Endodermal cell (in vitro differentiated cells): ENCODE measurements around the gene LRRC1. TPM values are rescaled to one million over a fixed set of nuclear protein-coding genes. Genes with fewer than 3 reads are reported as not detected.

Experiments
- DNase-seq: peaks from one replicate; pipeline ENCODE4 v3.0.0-alpha.2; 2017
- H3K27ac ChIP-seq: 2 replicates; pipeline ENCODE4 v1.5.1; 2013; ENCODE audit warnings: mild to moderate bottlenecking, low read depth, low read length, moderate library complexity
- H3K27me3 ChIP-seq: 2 replicates; pipeline ENCODE4 v1.6.1; 2013; ENCODE audit warnings: mild to moderate bottlenecking, low read length, moderate library complexity; ENCODE audit not compliant: insufficient read depth, control insufficient read depth, poor library complexity, severe bottlenecking
- H3K36me3 ChIP-seq: 2 replicates; pipeline ENCODE4 v1.7.0; 2013; ENCODE audit warnings: mild to moderate bottlenecking, low read length, moderate library complexity; ENCODE audit not compliant: control insufficient read depth, insufficient read depth
- H3K4me1 ChIP-seq: one replicate; pipeline ENCODE4 v1.7.0; 2013; ENCODE audit warnings: low read length; ENCODE audit not compliant: control insufficient read depth, insufficient read depth
- H3K4me3 ChIP-seq: 2 replicates; pipeline ENCODE4 v1.5.1; 2013; ENCODE audit warnings: mild to moderate bottlenecking, low read length, moderate library complexity
- H3K9ac ChIP-seq: 2 replicates; pipeline ENCODE4 v1.6.1; 2013; ENCODE audit warnings: mild to moderate bottlenecking, low read length, moderate library complexity; ENCODE audit not compliant: poor library complexity, severe bottlenecking; ENCODE audit errors: extremely low read depth
- H3K9me3 ChIP-seq: 2 replicates; pipeline ENCODE4 v1.6.1; 2013; ENCODE audit warnings: mild to moderate bottlenecking, low read length, moderate library complexity; ENCODE audit not compliant: control insufficient read depth
- H3K27ac Mint-ChIP-seq: 2 replicates; pipeline ENCODE4 v1.8.0; 2020; ENCODE audit warnings: mixed read lengths
- H3K27me3 Mint-ChIP-seq: 2 replicates; pipeline ENCODE4 v1.8.0; 2021; ENCODE audit warnings: mild to moderate bottlenecking, mixed read lengths; ENCODE audit not compliant: insufficient read depth
- H3K36me3 Mint-ChIP-seq: 2 replicates; pipeline ENCODE4 v1.8.0; 2020; ENCODE audit warnings: low read depth, mixed read lengths
- H3K4me1 Mint-ChIP-seq: 2 replicates; pipeline ENCODE4 v1.8.0; 2020; ENCODE audit warnings: mixed read lengths
- H3K4me3 Mint-ChIP-seq: 2 replicates; pipeline ENCODE4 v1.8.0; 2020; ENCODE audit warnings: mild to moderate bottlenecking, moderate library complexity, mixed read lengths
- H3K9me3 Mint-ChIP-seq: 2 replicates; pipeline ENCODE4 v1.8.0; 2020; ENCODE audit warnings: mild to moderate bottlenecking, mixed read lengths
- CTCF ChIP-seq: fragments of 200-600 bp; sonication (generic); conservative IDR thresholded peaks from 2 replicates; pipeline ENCODE4 v1.5.0; 2021; ENCODE audit warnings: antibody characterized with exemption, mild to moderate bottlenecking
- WGBS, 2 experiments: methylation state at CpG; one replicate each; pipeline versions ENCODE4 v1.1.5 to v1.1.7; 2013; ENCODE audit warnings: missing lambda C conversion rate in 2 of 2, mixed read lengths in 1 of 2; ENCODE audit not compliant: insufficient coverage in 1 of 2, insufficient read length in 1 of 2; 5-methylcytosine and 5-hydroxymethylcytosine counted together
- total RNA-seq, 2 donors: library from RNA; stranded (reverse); fragmentation: NEBNext Ultra II Directional in 1 of 2; extraction: Animal tissue kit (Norgen Biotek cat#: 25700) in 1 of 2; gene quantifications; 2 replicates in 1 of 2; 3 replicates in 1 of 2; pipeline ENCODE4 v1.2.1, GENCODE V29; 2021

LRRC1 gene
- total RNA-seq, 2 donors from 2014 or later = 14.1 to 15.3 TPM

DNA sequence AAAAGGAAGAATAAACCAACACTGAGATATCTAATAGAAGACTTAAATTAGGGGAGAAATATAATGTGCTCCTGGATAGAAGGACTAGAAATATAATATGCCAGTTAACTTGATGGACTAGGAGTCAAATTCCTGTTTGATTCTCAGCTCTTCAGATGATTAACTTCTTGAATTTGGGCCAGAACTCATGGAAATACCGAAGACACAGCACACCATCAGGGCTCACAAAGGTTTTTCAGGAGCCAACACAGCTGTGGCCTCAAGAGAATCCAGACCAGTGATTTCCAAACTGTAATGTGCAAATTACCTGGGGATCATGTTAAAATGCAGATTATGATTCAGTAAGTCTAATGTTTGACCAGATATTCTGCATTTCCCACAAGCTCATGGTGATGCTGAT lies 33.8 kb upstream of the LRRC1 start:
- no peak overlapping the region for H3K27ac ChIP-seq
- H3K4me3 ChIP-seq = no peak overlapping the region
- Mint-ChIP-seq H3K27ac (no peak overlapping the region), H3K27me3 (no peaks in the 10 kb centered on the region), H3K36me3 (no peaks in the 10 kb centered on the region), H3K4me3 (no peak overlapping the region), H3K9me3 (no peaks in the 10 kb centered on the region), H3K4me1 (no peaks in the 10 kb centered on the region)
- WGBS, 2 experiments = 96 to 100% methylated on average over 1 of the region's 1 CpG
- H3K9ac ChIP-seq = no peak overlapping the region
- H3K36me3 ChIP-seq = no peaks in the 10 kb centered on the region
- no peak for DNase-seq
- H3K27me3 ChIP-seq = no peaks in the 10 kb centered on the region
- H3K9me3 ChIP-seq = no peaks in the 10 kb centered on the region
- H3K4me1 ChIP-seq = no peaks in the 10 kb centered on the region
- TF ChIP-seq CTCF = no peak

- Histone ChIP-seq H3K4me1 (no peaks in the 10 kb centered on the region), H3K9me3 (no peaks in the 10 kb centered on the region), H3K27ac (no peak overlapping the region), H3K27me3 (no peaks in the 10 kb centered on the region), H3K9ac (no peak overlapping the region), H3K4me3 (no peak overlapping the region), H3K36me3 (no peaks in the 10 kb centered on the region)
- H3K4me1 Mint-ChIP-seq = no peaks in the 10 kb centered on the region
- no peak overlapping the region for H3K27ac Mint-ChIP-seq
- 92% methylated on average over 3 of the region's 3 CpGs for WGBS, 2 experiments
- H3K27me3 Mint-ChIP-seq = no peaks in the 10 kb centered on the region
- DNase-seq = no peak
- no peak overlapping the region for H3K4me3 Mint-ChIP-seq
- TF ChIP-seq CTCF = no peak
- no peaks in the 10 kb centered on the region for H3K9me3 Mint-ChIP-seq
- no peaks in the 10 kb centered on the region for H3K36me3 Mint-ChIP-seq
Measured at GRCh38 chr6:53765270-53765669, 29.5 kb upstream of the LRRC1 start.

- no peaks in the 10 kb centered on the region for H3K9me3 ChIP-seq
- Mint-ChIP-seq H3K27me3 (no peaks in the 10 kb centered on the region), H3K36me3 (no peaks in the 10 kb centered on the region), H3K4me1 (peaks cover 3% of the 10 kb centered on the region), H3K27ac (no peak overlapping the region), H3K4me3 (no peak overlapping the region), H3K9me3 (no peaks in the 10 kb centered on the region)
- no peak overlapping the region for H3K4me3 ChIP-seq
- no peaks in the 10 kb centered on the region for H3K4me1 ChIP-seq
- H3K9ac ChIP-seq = no peak overlapping the region
- TF ChIP-seq CTCF = no peak
- H3K36me3 ChIP-seq = no peaks in the 10 kb centered on the region
- DNase-seq = no peak
- no peak overlapping the region for H3K27ac ChIP-seq
- H3K27me3 ChIP-seq = no peaks in the 10 kb centered on the region
Measured at GRCh38 chr6:53766930-53767329, 27.9 kb upstream of the LRRC1 start.
